WTC11 (cell line): ENCODE results near the gene HOXC5. TPM values are rescaled to one million over a fixed set of nuclear protein-coding genes. Genes with fewer than 3 reads are reported as not detected.

Experiments
- ATAC-seq: fragments of 200-7000 bp; cut with Tn5 transposase; 2 replicates; pipeline ENCODE4 v1.10.0; 2021; ENCODE audit warnings: mild to moderate bottlenecking, moderate library complexity
- CTCF ChIA-PET: fragments of 300-600 bp; sonication (Branson Sonifier 250); formaldehyde crosslinking; loops from one replicate; lab custom pipeline; 2021; ENCODE audit warnings: antibody characterized with exemption; lab: Charles Lee
- POLR2A ChIA-PET: fragments of 350-600 bp; sonication (Branson Sonifier 250); formaldehyde crosslinking; loops from one replicate; lab custom pipeline; 2021; ENCODE audit warnings: antibody characterized with exemption; lab: Charles Lee
- DNase-seq: peaks from one replicate; pipeline ENCODE4 v3.0.0; 2021; ENCODE audit warnings: low spot score
- H3K27ac Mint-ChIP-seq: 2 replicates; pipeline ENCODE4 v1.8.0; 2021; ENCODE audit warnings: mixed read lengths
- H3K27me3 Mint-ChIP-seq: 2 replicates; pipeline ENCODE4 v1.8.0; 2021; ENCODE audit warnings: low read depth, mild to moderate bottlenecking, moderate library complexity, mixed read lengths
- H3K36me3 Mint-ChIP-seq: 2 replicates; pipeline ENCODE4 v1.8.0; 2021; ENCODE audit warnings: mixed read lengths
- H3K4me1 Mint-ChIP-seq: 2 replicates; pipeline ENCODE4 v1.8.0; 2022; ENCODE audit warnings: mixed read lengths
- H3K4me3 Mint-ChIP-seq: 2 replicates; pipeline ENCODE4 v1.8.0; 2021; ENCODE audit warnings: mild to moderate bottlenecking, moderate library complexity, mixed read lengths
- H3K9me3 Mint-ChIP-seq: 2 replicates; pipeline ENCODE4 v1.8.0; 2021; ENCODE audit warnings: mixed read lengths
- AFF4 ChIP-seq: sonication (generic); formaldehyde crosslinking; IDR thresholded peaks from 2 replicates; pipeline ENCODE4 v1.8.1; 2023; ENCODE audit warnings: mild to moderate bottlenecking, missing genetic modification reagents, borderline replicate concordance
- AR ChIP-seq: fragments of 250-450 bp; sonication (Bioruptor Pico); IDR thresholded peaks from 2 replicates; pipeline ENCODE4 v1.9.0; 2021; ENCODE audit warnings: mild to moderate bottlenecking
- CDX4 ChIP-seq: fragments of 250-450 bp; sonication (Bioruptor Pico); IDR thresholded peaks from 2 replicates; pipeline ENCODE4 v1.9.0; 2021; ENCODE audit warnings: moderate library complexity, mild to moderate bottlenecking, inconsistent platforms, borderline replicate concordance
- CTCF ChIP-seq: fragments of 200-600 bp; IDR thresholded peaks from 2 replicates; pipeline ENCODE4 v1.8.0; 2022; ENCODE audit warnings: antibody characterized with exemption
- E2F1 ChIP-seq: sonication (generic); formaldehyde crosslinking; IDR thresholded peaks from 2 replicates; pipeline ENCODE4 v1.8.0; 2022; ENCODE audit warnings: mild to moderate bottlenecking, missing genetic modification reagents
- E2F4 ChIP-seq: sonication (generic); formaldehyde crosslinking; IDR thresholded peaks from 2 replicates; pipeline ENCODE4 v1.8.1; 2022; ENCODE audit warnings: low read depth, mild to moderate bottlenecking, moderate library complexity, missing genetic modification reagents, borderline replicate concordance
- GTF2I ChIP-seq: fragments of 250-450 bp; sonication (Bioruptor Pico); conservative IDR thresholded peaks from 2 replicates; pipeline ENCODE4 v1.4.0; 2021; ENCODE audit warnings: mild to moderate bottlenecking
- NFATC4 ChIP-seq: fragments of 250-450 bp; sonication (Bioruptor Pico); IDR thresholded peaks from 2 replicates; pipeline ENCODE4 v1.9.0; 2021; ENCODE audit warnings: mild to moderate bottlenecking
- NFYB ChIP-seq: sonication (generic); formaldehyde crosslinking; conservative IDR thresholded peaks from 2 replicates; pipeline ENCODE4 v1.8.0; 2022; ENCODE audit warnings: low read depth, missing genetic modification reagents
- PRRX2 ChIP-seq: fragments of 250-450 bp; sonication (Bioruptor Pico); IDR thresholded peaks from 2 replicates; pipeline ENCODE4 v1.8.0; 2021; ENCODE audit warnings: mild to moderate bottlenecking
- SMAD3 ChIP-seq: sonication (generic); formaldehyde crosslinking; IDR thresholded peaks from 2 replicates; pipeline ENCODE4 v1.8.0; 2022; ENCODE audit warnings: missing genetic modification reagents, mild to moderate bottlenecking, borderline replicate concordance
- SMAD4 ChIP-seq: sonication (generic); formaldehyde crosslinking; IDR thresholded peaks from 2 replicates; pipeline ENCODE4 v1.8.0; 2022; ENCODE audit warnings: mild to moderate bottlenecking, missing genetic modification reagents
- USF2 ChIP-seq: sonication (generic); formaldehyde crosslinking; IDR thresholded peaks from 2 replicates; pipeline ENCODE4 v1.8.1; 2023; ENCODE audit warnings: mild to moderate bottlenecking, missing genetic modification reagents, moderate library complexity
- ZNF317 ChIP-seq: sonication (generic); formaldehyde crosslinking; IDR thresholded peaks from 2 replicates; pipeline ENCODE4 v1.8.1; 2023; ENCODE audit warnings: low read depth, mild to moderate bottlenecking, moderate library complexity, missing genetic modification reagents, borderline replicate concordance
- total RNA-seq: library from RNA; stranded (reverse); gene quantifications from 3 replicates; pipeline ENCODE4 v1.2.3, GENCODE V29; 2021

The HOXC5 gene
- total RNA-seq, 1 experiment from 2014 or later = not detected

GRCh38 chr12:54019924-54020590 lies 12.8 kb upstream of the HOXC5 start:
- H3K9me3 Mint-ChIP-seq = no peaks in the 10 kb centered on the region
- ATAC-seq = no peak
- H3K36me3 Mint-ChIP-seq = no peaks in the 10 kb centered on the region; the same call in 1 of the 2 replicates
- peaks cover 99% of the 10 kb centered on the region for H3K27me3 Mint-ChIP-seq
- peaks cover 25% of the 10 kb centered on the region for H3K4me1 Mint-ChIP-seq
- H3K4me3 Mint-ChIP-seq = peak overlapping the region; percentile 38
- DNase-seq = no peak
- ChIA-PET POLR2A (no interaction called here), CTCF (interaction anchor here (0.6 kb wide), 1 partner anchor 181 kb away, joined by 3 read pairs; no protein-coding TSS in a partner anchor)
- TF ChIP-seq AFF4 (no peak), SMAD3 (no peak), AR (CRISPR knock-in tag) (no peak), CDX4 (CRISPR knock-in tag) (no peak), E2F1 (CRISPR knock-in tag) (no peak), GTF2I (CRISPR knock-in tag) (no peak), ZNF317 (CRISPR knock-in tag) (no peak), E2F4 (CRISPR knock-in tag) (no peak), CTCF (no peak)
- H3K27ac Mint-ChIP-seq = no peak overlapping the region

- DNase-seq (no peak), ATAC-seq (no peak)
- Mint-ChIP-seq H3K4me3 (no peak overlapping the region), H3K27me3 (peaks cover 99% of the 10 kb centered on the region), H3K27ac (no peak overlapping the region), H3K9me3 (no peaks in the 10 kb centered on the region), H3K4me1 (peaks cover 25% of the 10 kb centered on the region), H3K36me3 (no peaks in the 10 kb centered on the region; the same call in 1 of the 2 replicates)
- ChIA-PET CTCF (interaction anchor here (0.6 to 2.1 kb wide), 9 partner anchors 11 to 187 kb away, joined by 3 to 9 read pairs (median 6); partner anchors contain the start of genes HOXC10, HOXC11 and HOXC8), POLR2A (no interaction called here)
- TF ChIP-seq NFYB (CRISPR knock-in tag) (no peak), NFATC4 (CRISPR knock-in tag) (no peak), PRRX2 (CRISPR knock-in tag) (no peak), USF2 (CRISPR knock-in tag) (no peak), SMAD4 (CRISPR knock-in tag) (no peak), AFF4 (no peak)
Measured at GRCh38 chr12:54020591-54021405, 12.1 kb upstream of the HOXC5 start.
